GM06990 (cell line): ENCODE data around the gene ELF1.

Experiments used
- DNase-seq: peaks from one replicate; pipeline ENCODE4 v3.0.0-alpha.2; 2011; ENCODE audit not compliant: insufficient read length; ENCODE audit errors: extremely low read depth
- H3K27me3 ChIP-seq: replicated peaks from 2 replicates; pipeline ENCODE4 v1.6.0; 2011; ENCODE audit warnings: low read length; ENCODE audit not compliant: control insufficient read depth, insufficient read depth
- H3K36me3 ChIP-seq: 2 replicates; pipeline ENCODE4 v1.5.1; 2011; ENCODE audit warnings: low read length; ENCODE audit not compliant: control insufficient read depth, insufficient read depth
- H3K4me3 ChIP-seq: replicated peaks from 2 replicates; pipeline ENCODE4 v1.5.1; 2011; ENCODE audit warnings: low read depth, mild to moderate bottlenecking, control low read depth, low read length
- CTCF ChIP-seq: IDR thresholded peaks from 2 replicates; pipeline ENCODE4 v1.5.1; 2011; ENCODE audit warnings: low read length, control low read depth, mild to moderate bottlenecking, inconsistent platforms; ENCODE audit not compliant: insufficient read depth, poor library complexity, severe bottlenecking

Gene ELF1

GRCh38 chr13:40958655-40959054, 60.5 kb downstream of the ELF1 start:
- TF ChIP-seq CTCF: no peak
- Histone ChIP-seq H3K36me3 (peaks cover 4% of the 10 kb centered on the region; the same call in 1 of the 2 replicates), H3K27me3 (no peaks in the 10 kb centered on the region), H3K4me3 (no peak overlapping the region)
- DNase-seq: no peak

GRCh38 chr13:40946485-40946884, 72.6 kb downstream of the ELF1 start:
- TF ChIP-seq CTCF: no peak
- DNase-seq: no peak
- Histone ChIP-seq H3K27me3 (no peaks in the 10 kb centered on the region), H3K4me3 (no peak overlapping the region), H3K36me3 (peaks cover 9% of the 10 kb centered on the region)

GRCh38 chr13:40943073-40943472, 76.0 kb downstream of the ELF1 start:
- Histone ChIP-seq H3K36me3 (peaks cover 9% of the 10 kb centered on the region), H3K4me3 (no peak overlapping the region), H3K27me3 (no peaks in the 10 kb centered on the region)
- no peak for DNase-seq
- TF ChIP-seq CTCF: no peak

- TF ChIP-seq CTCF: no peak
- Histone ChIP-seq H3K4me3 (no peak overlapping the region), H3K36me3 (peaks cover 7% of the 10 kb centered on the region), H3K27me3 (no peaks in the 10 kb centered on the region)
- DNase-seq: no peak
Observed at GRCh38 chr13:40941581-40941980, 77.5 kb downstream of the ELF1 start.

- DNase-seq: no peak
- Histone ChIP-seq H3K27me3 (no peaks in the 10 kb centered on the region), H3K36me3 (peaks cover 8% of the 10 kb centered on the region), H3K4me3 (no peak overlapping the region)
- no peak for TF ChIP-seq CTCF
Observed at GRCh38 chr13:40940841-40941240, 78.3 kb downstream of the ELF1 start.

- no peak for TF ChIP-seq CTCF
- H3K36me3 ChIP-seq: peaks cover 14% of the 10 kb centered on the region
- peak; percentile 50 for DNase-seq
- no peak overlapping the region for H3K4me3 ChIP-seq
- H3K27me3 ChIP-seq: no peaks in the 10 kb centered on the region
Observed at GRCh38 chr13:40933508-40934204, 85.5 kb downstream of the ELF1 start.
